Activated CD8-positive, alpha-beta memory T cell treated with anti-CD3 and anti-CD28 coated beads for 1 hour (primary cell): ENCODE data around the gene MED31.
"Not testable (repeated sequence)": the region's sequence is repeated elsewhere in the genome, so short reads cannot be mapped to it uniquely, and the experiment has no call there.

Experiments
- DNase-seq, 2 donors: peaks; one replicate each; pipeline ENCODE4 v3.0.0-alpha.2; 2020; ENCODE audit warnings: low read depth in 1 of 2; ENCODE audit errors: extremely low read depth in 1 of 2

The MED31 gene

DNA sequence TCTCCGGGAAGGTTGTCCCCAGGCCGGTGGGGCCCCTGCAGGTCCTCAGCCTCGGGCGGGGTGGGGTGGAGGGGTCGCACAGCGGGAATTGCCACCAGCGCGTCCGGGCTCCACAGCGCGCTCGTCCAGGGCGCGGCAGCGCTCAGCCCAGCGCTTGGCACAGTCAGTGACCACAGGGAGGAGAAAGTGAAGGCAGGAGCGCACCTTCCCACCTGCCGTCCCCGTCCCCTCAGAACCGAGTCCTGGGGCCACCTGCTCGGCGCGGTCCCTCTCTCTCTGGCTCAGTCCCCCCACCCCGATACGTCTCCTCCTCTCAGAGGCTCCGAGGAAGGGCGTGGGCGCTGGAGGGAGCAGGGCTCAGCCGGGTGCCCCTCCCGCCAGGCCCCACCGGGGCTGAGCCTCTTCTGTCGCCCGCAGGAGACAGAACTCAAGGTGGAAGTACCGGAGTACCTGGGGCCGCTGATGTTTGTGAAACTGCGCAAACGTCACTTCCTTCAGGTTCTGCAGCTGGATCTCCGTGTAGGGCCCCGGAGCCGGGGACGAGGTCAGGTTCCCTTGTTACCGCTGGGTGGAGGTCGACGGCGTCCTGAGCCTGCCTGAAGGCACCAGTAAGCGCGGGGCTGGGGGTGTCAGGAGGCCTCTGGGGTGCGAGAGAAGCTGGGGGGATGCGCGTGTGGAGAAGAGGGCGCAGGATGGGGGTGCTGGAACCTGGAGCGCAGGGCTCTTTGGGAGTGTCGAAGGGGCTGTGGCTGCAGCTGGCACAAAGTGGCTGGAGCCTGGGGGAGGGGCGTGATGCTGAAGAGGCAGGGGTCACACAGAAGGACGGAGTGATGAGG is 5.6 kb upstream of the MED31 start:
- DNase-seq = peak; percentile 36

- DNase-seq = not testable (repeated sequence)
Measured at GRCh38 chr17:6655732-6656361, 4.4 kb upstream of the MED31 start.

- no peak for DNase-seq
Measured at GRCh38 chr17:6654841-6655731, 3.7 kb upstream of the MED31 start.

GRCh38 chr17:6651919-6652452 is 581 bp upstream of the MED31 start:
- DNase-seq = no peak

GRCh38 chr17:6648181-6648580 is 3.2 kb downstream of the MED31 start:
- no peak for DNase-seq

- no peak for DNase-seq
Measured at GRCh38 chr17:6643451-6644125, 7.8 kb downstream of the MED31 start.

DNA sequence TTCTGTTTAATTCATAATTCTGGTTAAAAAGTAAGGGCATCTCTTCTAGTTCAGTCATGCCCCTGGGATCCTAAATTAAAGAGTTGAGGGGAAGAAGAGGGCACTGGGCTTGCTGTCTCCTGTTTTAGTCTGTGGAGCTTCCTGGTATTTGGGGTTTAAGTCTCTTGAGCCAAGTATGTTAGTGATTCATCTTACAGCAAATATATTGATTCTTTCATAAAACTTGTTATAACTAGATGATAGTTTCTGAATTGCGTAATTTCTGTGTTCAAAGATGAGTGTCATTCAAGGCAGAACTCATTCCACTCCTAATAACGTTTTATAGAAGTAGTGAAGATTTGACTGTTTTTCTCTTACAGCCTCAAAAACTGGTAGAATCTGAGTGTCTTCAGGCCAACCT is 8.8 kb downstream of the MED31 start:
- DNase-seq = no peak

- no peak for DNase-seq
Measured at GRCh38 chr17:6641247-6641863, 10.1 kb downstream of the MED31 start.

- DNase-seq = peak; percentile 60 to 82
Measured at GRCh38 chr17:6640536-6641246, 10.7 kb downstream of the MED31 start, which contains the start of the genes KIAA0753 and TXNDC17. KIAA0753 (minus strand) TSS chr17:6640711; CDS start chr17:6635103, 5,608 bp downstream. TXNDC17 (plus strand) TSS chr17:6641060; CDS start chr17:6641083, 23 bp downstream.

DNA sequence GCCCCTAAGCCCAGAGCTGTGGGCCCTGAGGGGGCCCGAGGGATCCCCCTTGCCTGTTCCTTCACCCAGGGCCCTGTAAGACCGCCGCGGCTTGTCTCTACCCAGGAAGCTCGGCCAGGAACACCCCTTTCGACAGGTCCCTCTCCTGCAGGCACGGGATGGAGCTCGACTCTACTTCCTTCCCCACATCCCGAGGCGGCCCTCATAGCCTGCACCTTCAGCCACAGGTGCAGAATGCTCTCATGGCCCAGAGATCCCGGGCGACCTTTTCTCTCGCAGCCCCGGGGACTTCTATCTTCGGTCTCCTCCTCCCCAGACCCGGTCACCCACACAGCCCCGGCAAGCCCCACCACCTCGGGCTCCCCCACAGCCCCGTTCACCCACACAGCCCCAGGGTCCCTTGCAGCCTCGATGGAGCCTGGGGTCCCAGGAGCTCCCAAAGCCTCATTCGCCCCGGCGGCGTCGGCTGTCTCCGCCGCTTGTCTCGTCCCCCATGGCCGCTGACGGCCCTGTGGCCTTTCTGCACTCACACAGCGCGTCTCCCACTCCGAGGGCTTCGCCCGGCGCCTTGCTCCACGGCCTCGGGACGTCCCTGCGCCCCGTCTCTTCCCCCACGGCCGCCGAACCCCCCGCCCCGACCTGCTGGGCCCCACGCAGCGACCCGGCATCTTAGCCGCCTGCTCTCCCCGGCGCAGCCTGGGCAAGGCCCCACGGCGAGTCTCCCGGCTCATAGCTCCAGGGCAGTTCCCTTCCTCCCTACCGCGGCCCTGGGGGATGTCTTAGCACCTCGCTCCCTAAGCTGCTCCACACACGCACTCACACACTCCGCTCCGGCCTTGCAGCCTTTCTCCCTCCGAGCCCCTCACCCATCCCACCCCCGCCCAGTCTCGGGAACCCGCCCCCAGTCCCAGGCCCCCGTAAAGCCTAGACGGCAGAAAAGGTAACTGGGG is 11.5 kb downstream of the MED31 start:
- DNase-seq = no peak

GRCh38 chr17:6639014-6639585 is 12.3 kb downstream of the MED31 start:
- no peak for DNase-seq

DNA sequence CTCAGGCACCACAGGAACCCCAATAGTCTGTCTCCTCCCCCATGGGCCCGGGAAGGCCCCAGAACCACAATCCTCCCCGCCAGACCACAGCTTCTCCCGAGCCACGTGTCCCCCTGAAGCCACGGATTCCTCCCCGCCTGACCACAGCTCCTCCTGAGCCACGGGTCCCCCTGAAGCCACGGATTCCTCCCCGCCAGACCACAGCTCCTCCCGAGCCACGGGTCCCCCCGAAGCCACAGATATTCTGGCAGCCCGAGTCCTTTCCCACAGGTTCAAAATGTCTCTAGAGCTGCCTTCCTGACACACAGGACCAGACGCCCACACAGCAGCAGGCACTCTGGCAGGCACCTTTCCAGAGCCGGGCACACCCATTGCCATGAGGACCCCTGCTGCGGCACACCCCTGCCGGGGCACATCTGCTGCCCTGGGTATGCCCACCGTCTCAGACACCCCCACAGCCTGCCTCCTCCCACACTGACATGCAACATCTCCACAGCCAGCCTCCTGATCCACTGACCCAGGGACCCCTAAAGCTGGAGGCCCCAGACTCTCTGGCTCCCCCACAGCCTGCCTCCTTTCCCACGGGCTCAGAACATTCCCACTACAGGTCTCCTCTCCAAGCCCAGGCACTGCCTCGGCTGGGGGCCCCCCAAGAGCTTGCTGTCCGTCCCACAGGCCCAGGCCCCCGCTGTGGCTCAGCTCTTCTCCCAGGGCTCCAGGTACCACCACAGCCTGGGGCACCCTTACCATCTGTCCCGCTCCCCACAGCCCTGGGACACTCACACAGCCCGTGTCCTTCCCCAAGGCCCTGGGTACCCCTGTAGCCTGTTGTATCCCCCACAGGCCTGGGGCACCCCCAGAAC is 13.1 kb downstream of the MED31 start:
- DNase-seq = no peak

DNA sequence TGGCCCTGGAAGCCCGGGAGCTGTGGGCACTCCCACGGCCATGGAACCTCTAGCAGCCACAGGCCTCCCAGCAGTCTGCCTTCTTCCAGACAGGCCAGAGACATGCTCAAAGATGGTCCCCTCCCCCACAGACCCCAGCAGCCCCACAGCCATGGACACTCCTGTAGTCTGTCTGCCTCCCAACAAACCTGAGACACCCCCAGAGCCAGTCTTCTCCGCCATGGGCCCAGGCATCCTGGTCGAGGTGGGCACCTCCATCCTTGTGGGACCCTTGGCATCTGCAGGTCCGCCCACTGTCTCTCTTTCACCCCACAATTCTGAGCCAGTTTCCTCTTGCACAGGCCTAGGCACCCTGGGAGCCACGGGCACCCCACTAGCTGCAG is 14.0 kb downstream of the MED31 start:
- DNase-seq = no peak

GRCh38 chr17:6636616-6637457 is 14.6 kb downstream of the MED31 start:
- no peak for DNase-seq

DNA sequence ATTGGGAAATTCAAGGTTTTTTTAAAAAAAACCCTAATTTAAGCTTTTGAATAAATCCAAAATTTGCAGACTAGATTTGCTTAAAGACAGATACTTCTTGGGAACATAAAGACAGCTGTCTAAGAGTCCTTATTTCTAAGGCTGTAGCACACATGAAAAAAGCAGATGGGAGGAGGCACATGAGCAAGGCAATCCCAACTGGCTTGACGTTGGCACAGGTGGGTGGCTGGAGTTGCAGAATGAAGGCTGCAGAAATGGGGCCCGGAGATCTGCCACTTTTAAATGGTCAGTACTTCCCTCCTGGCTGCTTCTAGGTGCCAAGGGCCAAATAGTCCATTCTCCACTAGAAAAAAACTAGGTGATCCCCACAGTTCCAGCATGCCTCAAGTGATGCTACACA is 15.3 kb downstream of the MED31 start:
- no peak for DNase-seq

DNA sequence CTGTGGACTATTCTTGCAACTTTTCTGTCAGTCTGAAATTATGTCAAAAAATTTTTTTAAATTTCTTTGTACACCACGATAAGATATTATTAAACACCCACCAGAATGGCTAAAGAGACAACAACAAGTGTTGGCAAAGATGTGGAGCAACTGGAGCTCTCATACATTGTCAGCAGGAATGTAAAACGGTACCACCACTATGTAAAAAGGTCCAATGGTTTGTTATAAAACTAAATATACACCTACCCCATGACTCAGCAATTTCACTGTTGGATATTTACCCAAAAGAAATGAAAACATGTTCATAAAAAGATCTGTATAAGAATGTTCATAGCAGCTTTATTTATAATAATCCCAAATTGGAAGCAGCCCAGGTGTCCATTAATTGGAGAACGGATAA is 18.1 kb downstream of the MED31 start:
- no peak for DNase-seq
